HepG2 (cell line): Measurements from ENCODE around the gene CPSF4. TPM values are rescaled to one million over a fixed set of nuclear protein-coding genes. Genes with fewer than 3 reads are reported as not detected.

ENCODE experiments used
- DMTF1 ChIP-seq: sonication (generic); formaldehyde crosslinking; IDR thresholded peaks from 2 replicates; pipeline ENCODE4 v1.4.0; 2020; ENCODE audit warnings: mild to moderate bottlenecking, missing genetic modification reagents
- GTF3A ChIP-seq: sonication (generic); formaldehyde crosslinking; conservative IDR thresholded peaks from 2 replicates; pipeline ENCODE4 v1.4.0; 2020; ENCODE audit warnings: mild to moderate bottlenecking, missing genetic modification reagents
- HIVEP1 ChIP-seq: sonication (generic); formaldehyde crosslinking; IDR thresholded peaks from 2 replicates; pipeline ENCODE4 v1.4.0; 2020; ENCODE audit warnings: mild to moderate bottlenecking, missing genetic modification reagents
- HNF1A ChIP-seq, 2 experiments: sonication (generic) in 1 of 2; formaldehyde crosslinking in 1 of 2; IDR thresholded peaks; 2 replicates each; pipeline versions ENCODE4 v1.4.0 to v1.6.1; 2016 to 2020; ENCODE audit warnings: borderline replicate concordance in 1 of 2, low read depth in 1 of 2, mild to moderate bottlenecking in 1 of 2, missing genetic modification reagents in 1 of 2
- HNF1B ChIP-seq: sonication (generic); formaldehyde crosslinking; IDR thresholded peaks from 2 replicates; pipeline ENCODE4 v1.5.1; 2020; ENCODE audit warnings: mild to moderate bottlenecking, moderate library complexity, missing genetic modification reagents
- MBD4 ChIP-seq: IDR thresholded peaks from 2 replicates; pipeline ENCODE4 v1.6.1; 2012; ENCODE audit warnings: low read length, inconsistent platforms, borderline replicate concordance
- SNAI1 ChIP-seq: sonication (generic); formaldehyde crosslinking; IDR thresholded peaks from 2 replicates; pipeline ENCODE4 v1.5.0; 2020; ENCODE audit warnings: mild to moderate bottlenecking, missing genetic modification reagents, borderline replicate concordance
- SOX6 ChIP-seq, 2 experiments: fragments of 450-650 bp in 1 of 2; sonication (generic) in 1 of 2; formaldehyde crosslinking in 1 of 2; IDR thresholded peaks; 2 replicates each; pipeline versions ENCODE4 v1.4.0 to v1.6.1; 2017 to 2020; ENCODE audit warnings: antibody characterized with exemption in 1 of 2, mild to moderate bottlenecking in 1 of 2, missing genetic modification reagents in 1 of 2
- SRSF1 ChIP-seq: fragments of 200-400 bp; formaldehyde crosslinking; optimal IDR thresholded peaks from 2 replicates; pipeline ENCODE3; 2017; ENCODE audit warnings: mild to moderate bottlenecking, low read depth, low read length, moderate library complexity
- THAP8 ChIP-seq: sonication (generic); formaldehyde crosslinking; IDR thresholded peaks from 2 replicates; pipeline ENCODE4 v1.5.1; 2020; ENCODE audit warnings: missing genetic modification reagents, mild to moderate bottlenecking, borderline replicate concordance
- ZKSCAN1 ChIP-seq: fragments of 150-350 bp; IDR thresholded peaks from 2 replicates; pipeline ENCODE4 v1.6.1; 2014; ENCODE audit warnings: low read length
- ZNF124 ChIP-seq: sonication (generic); formaldehyde crosslinking; IDR thresholded peaks from 2 replicates; pipeline ENCODE4 v1.4.0; 2020; ENCODE audit warnings: missing genetic modification reagents
- ZNF180 ChIP-seq: sonication (generic); formaldehyde crosslinking; IDR thresholded peaks from 2 replicates; pipeline ENCODE4 v1.4.0; 2020; ENCODE audit warnings: low read depth, missing genetic modification reagents, borderline replicate concordance
- ZNF451 ChIP-seq: sonication (generic); formaldehyde crosslinking; IDR thresholded peaks from 2 replicates; pipeline ENCODE4 v1.5.0; 2020; ENCODE audit warnings: mild to moderate bottlenecking, missing genetic modification reagents
- ZNF547 ChIP-seq: sonication (generic); formaldehyde crosslinking; IDR thresholded peaks from 2 replicates; pipeline ENCODE4 v1.5.1; 2020; ENCODE audit warnings: mild to moderate bottlenecking, missing genetic modification reagents
- ZNF557 ChIP-seq: sonication (generic); formaldehyde crosslinking; IDR thresholded peaks from 2 replicates; pipeline ENCODE4 v1.4.0; 2020; ENCODE audit warnings: missing genetic modification reagents
- ZNF660 ChIP-seq: sonication (generic); formaldehyde crosslinking; IDR thresholded peaks from 2 replicates; pipeline ENCODE4 v1.5.1; 2020; ENCODE audit warnings: mild to moderate bottlenecking, low read depth, missing genetic modification reagents, borderline replicate concordance
- ZNF768 ChIP-seq: sonication (generic); formaldehyde crosslinking; IDR thresholded peaks from 2 replicates; pipeline ENCODE4 v1.4.0; 2020; ENCODE audit warnings: missing genetic modification reagents
- ZNF788 ChIP-seq: sonication (generic); formaldehyde crosslinking; IDR thresholded peaks from 2 replicates; pipeline ENCODE4 v1.5.0; 2020; ENCODE audit warnings: mild to moderate bottlenecking, missing genetic modification reagents, borderline replicate concordance
- polyA plus RNA-seq, 8 experiments: library from polyadenylated mRNA; depleted of rRNA in 3 of 8; stranded (reverse) in 7 of 8; unstranded in 1 of 8; fragments of >200 nt; fragmentation: Illumina TruSeq in 4 of 8; extraction: Trizol in 4 of 8; gene quantifications; 2 replicates each; pipeline versions ENCODE4 v1.2.1 to v1.2.3, GENCODE V29; 2011 to 2016; ENCODE audit warnings: low read depth in 4 of 8, missing spikeins in 1 of 8, mixed read lengths in 1 of 8; ENCODE audit not compliant: insufficient read depth in 1 of 8
- total RNA-seq, 5 experiments: library from RNA; depleted of rRNA; stranded (reverse); fragments of >200 nt; fragmentation: Illumina TruSeq; extraction: Trizol; gene quantifications; 2 replicates each; pipeline ENCODE4 v1.2.3, GENCODE V29; 2016; ENCODE audit warnings: low read depth in 1 of 5

CPSF4 gene
- total and polyA plus RNA-seq, 2 of the 13 experiments (the other 11 are each of a cell fraction or from before 2014, with no cell fraction given) = 34.1 to 49.6 TPM

- no peak for TF ChIP-seq MBD4
- no peak for TF ChIP-seq ZNF180
- peak; percentile 43; the same call in 1 of the 2 replicates for TF ChIP-seq ZNF768
- no peak for TF ChIP-seq SOX6 (IDR thresholded peaks at IDR 0.05)
- TF ChIP-seq SOX6 (CRISPR knock-in tag; IDR thresholded peaks at IDR 0.05) = peak; percentile 69
- 0 out of 2 replicates have a peak, but pooled peaks have one; percentile 40 for TF ChIP-seq ZNF451 (CRISPR knock-in tag)
- no peak for TF ChIP-seq ZNF660 (CRISPR knock-in tag)
- TF ChIP-seq SNAI1 (CRISPR knock-in tag) = no peak
- TF ChIP-seq THAP8 (CRISPR knock-in tag) = peak; percentile 81; the same call in 1 of the 2 replicates
- TF ChIP-seq ZNF124 (CRISPR knock-in tag) = peak; percentile 80
- peak; percentile 96 for TF ChIP-seq HNF1B (CRISPR knock-in tag)
- TF ChIP-seq HIVEP1 (CRISPR knock-in tag) = peak; percentile 80; the same call in 1 of the 2 replicates
- TF ChIP-seq ZNF557 (CRISPR knock-in tag) = no peak; the same call in 1 of the 2 replicates
- TF ChIP-seq GTF3A (CRISPR knock-in tag) = no peak
- TF ChIP-seq HNF1A (IDR thresholded peaks at IDR 0.05; ENCODE audit: low read depth) = no peak
- peak; percentile 66; the same call in 1 of the 2 replicates for TF ChIP-seq HNF1A (CRISPR knock-in tag; IDR thresholded peaks at IDR 0.05; ENCODE audit: borderline replicate concordance)
- TF ChIP-seq ZNF547 = peak; percentile 77; the same call in 1 of the 2 replicates
- no peak for TF ChIP-seq DMTF1
- peak; percentile 33 for TF ChIP-seq SRSF1
- TF ChIP-seq ZNF788 (CRISPR knock-in tag) = peak; percentile 87
- no peak for TF ChIP-seq ZKSCAN1
These were observed 30.2 kb upstream of the CPSF4 start, which contains the start of the genes BUD31 and PDAP1 (continued) for GRCh38 chr7:99408379-99409191.
